Natural killer cell (primary cell): Measurements from ENCODE around the gene TBX15. TPM values are rescaled to one million over a fixed set of nuclear protein-coding genes. Genes with fewer than 3 reads are reported as not detected.

Experiments
- ATAC-seq, 3 donors: fragments of 150-1000 bp in 2 of 3; fragments of 200-7000 bp in 1 of 3; cut with Tn5 transposase; 1 replicate in 1 of 3; 2 replicates in 2 of 3; pipeline ENCODE4 v1.10.0; 2021; ENCODE audit warnings: mild to moderate bottlenecking in 2 of 3, moderate library complexity in 2 of 3
- DNase-seq, 2 donors: peaks; one replicate each; pipeline versions ENCODE4 v3.0.0 to v3.0.0-alpha.2; 2013 to 2021; ENCODE audit warnings: mixed read lengths in 1 of 2
- H3K27ac ChIP-seq: one replicate; pipeline ENCODE4 v1.5.1; 2013; ENCODE audit warnings: mild to moderate bottlenecking, low read length
- H3K27me3 ChIP-seq: one replicate; pipeline ENCODE4 v1.6.1; 2013; ENCODE audit warnings: low read length; ENCODE audit not compliant: control insufficient read depth, insufficient read depth
- H3K36me3 ChIP-seq: one replicate; pipeline ENCODE4 v1.6.1; 2013; ENCODE audit warnings: low read length; ENCODE audit not compliant: control insufficient read depth, insufficient read depth
- H3K4me1 ChIP-seq: one replicate; pipeline ENCODE4 v1.6.1; 2013; ENCODE audit warnings: low read length; ENCODE audit not compliant: control insufficient read depth, insufficient read depth
- H3K4me3 ChIP-seq: one replicate; pipeline ENCODE4 v1.5.1; 2013; ENCODE audit warnings: low read length
- H3K9me3 ChIP-seq: one replicate; pipeline ENCODE4 v1.6.1; 2013; ENCODE audit warnings: low read length; ENCODE audit not compliant: control insufficient read depth, insufficient read depth
- H3K27ac Mint-ChIP-seq, 2 donors: one replicate each; pipeline ENCODE4 v1.8.0; 2022; ENCODE audit warnings: mild to moderate bottlenecking in 2 of 2, mixed read lengths in 2 of 2, moderate library complexity in 1 of 2
- H3K27me3 Mint-ChIP-seq, 2 donors: one replicate each; pipeline ENCODE4 v1.8.0; 2022; ENCODE audit warnings: low read depth in 2 of 2, mixed read lengths in 2 of 2
- H3K36me3 Mint-ChIP-seq: one replicate; pipeline ENCODE4 v1.8.0; 2022; ENCODE audit warnings: mixed read lengths
- H3K4me1 Mint-ChIP-seq, 2 donors: one replicate each; pipeline ENCODE4 v1.8.0; 2022; ENCODE audit warnings: mixed read lengths in 2 of 2
- H3K4me3 Mint-ChIP-seq: one replicate; pipeline ENCODE4 v1.8.0; 2022; ENCODE audit warnings: mild to moderate bottlenecking, moderate library complexity, mixed read lengths
- H3K9me3 Mint-ChIP-seq, 2 donors: one replicate each; pipeline ENCODE4 v1.8.0; 2022; ENCODE audit warnings: mixed read lengths in 2 of 2
- CTCF ChIP-seq: fragments of 200-600 bp; IDR thresholded peaks from one replicate; pipeline ENCODE4 v1.8.0; 2022; ENCODE audit warnings: antibody characterized with exemption
- intact Hi-C: fragments of 100-400 bp; cut with micrococcal nuclease; formaldehyde crosslinking; loops from one replicate; pipeline ENCODE4 v1.14.2; 2022
- total RNA-seq, 4 donors: library from RNA; stranded (reverse); fragments of 120-200 nt in 1 of 4; gene quantifications; one replicate each; pipeline versions ENCODE4 v1.2.3 to v1.2.4, GENCODE V29; 2013 to 2022

The TBX15 gene
- total RNA-seq, 3 donors from 2014 or later (not counting 1 experiment from before 2014, with no cell fraction given), result not detected

- Mint-ChIP-seq H3K4me1 (no peaks in the 10 kb centered on the region), H3K4me3 (no peak overlapping the region), H3K9me3 (peaks cover 10 to 12% of the 10 kb centered on the region in 2 donors), H3K27ac (no peak overlapping the region), H3K36me3 (no peaks in the 10 kb centered on the region), H3K27me3 (no peaks in the 10 kb centered on the region)
- no peak overlapping the region for H3K4me3 ChIP-seq
- H3K36me3 ChIP-seq, result no peaks in the 10 kb centered on the region
- ATAC-seq (no peak), DNase-seq (no peak)
- no peak overlapping the region for H3K27ac ChIP-seq
- intact Hi-C loops, result no loop called here
- no peaks in the 10 kb centered on the region for H3K9me3 ChIP-seq
- H3K4me1 ChIP-seq, result no peaks in the 10 kb centered on the region
- no peak for TF ChIP-seq CTCF
- no peaks in the 10 kb centered on the region for H3K27me3 ChIP-seq
Observed at GRCh38 chr1:118841521-118841920, 146.6 kb downstream of the TBX15 start.

Other genes with a start within 250 kb of the TBX15 start
- 10 to 100 TPM; 24.3 to 46.3 (median 41.0) TPM for gene WARS2, start 152.3 kb upstream of the TBX15 start, total RNA-seq